A673 (cell line): ENCODE results near the gene SIK3. TPM values are rescaled to one million over a fixed set of nuclear protein-coding genes. Genes with fewer than 3 reads are reported as not detected.

Source experiments
- BruUV-seq: library from RNA; stranded (reverse); fragments of 400-500 nt; replicated peaks from 2 replicates; lab custom pipeline; 2021; lab: Mats Ljungman, UMichigan
- CTCF ChIA-PET: fragments of 300-600 bp; sonication (Branson Sonifier 250); formaldehyde crosslinking; loops from one replicate; lab custom pipeline; 2022; ENCODE audit warnings: antibody characterized with exemption; lab: Charles Lee
- POLR2A ChIA-PET: fragments of 300-600 bp; sonication (Branson Sonifier 250); formaldehyde crosslinking; loops from one replicate; lab custom pipeline; 2022; ENCODE audit warnings: antibody characterized with exemption; ENCODE audit not compliant: low non-redundant PET; lab: Charles Lee
- DNase-seq: peaks from one replicate; pipeline ENCODE4 v3.0.0-alpha.2; 2015; ENCODE audit warnings: low spot score
- H3K27ac ChIP-seq: fragments of 200-600 bp; sonication (generic); 2 replicates; pipeline ENCODE4 v1.5.1; 2016; ENCODE audit warnings: mixed run types, low read depth, mild to moderate bottlenecking, mixed read lengths, antibody characterized with exemption, low read length; ENCODE audit not compliant: poor library complexity, severe bottlenecking
- H3K27me3 ChIP-seq: fragments of 200-600 bp; sonication (generic); replicated peaks from 2 replicates; pipeline ENCODE4 v1.6.1; 2017; ENCODE audit warnings: mixed run types, low read depth, mild to moderate bottlenecking, mixed read lengths, antibody characterized with exemption, low read length; ENCODE audit not compliant: insufficient read depth, poor library complexity
- H3K36me3 ChIP-seq: fragments of 200-600 bp; sonication (generic); 2 replicates; pipeline ENCODE4 v1.6.1; 2016; ENCODE audit warnings: mixed run types, mild to moderate bottlenecking, mixed read lengths, antibody characterized with exemption, low read length; ENCODE audit not compliant: insufficient read depth, poor library complexity, severe bottlenecking
- H3K4me1 ChIP-seq: fragments of 200-600 bp; sonication (generic); 2 replicates; pipeline ENCODE4 v1.6.1; 2017; ENCODE audit warnings: mixed run types, mild to moderate bottlenecking, mixed read lengths, antibody characterized with exemption, low read length; ENCODE audit not compliant: insufficient read depth, poor library complexity, severe bottlenecking
- H3K4me3 ChIP-seq: fragments of 200-600 bp; sonication (generic); 2 replicates; pipeline ENCODE4 v1.5.1; 2016; ENCODE audit warnings: low read depth, mixed run types, mild to moderate bottlenecking, mixed read lengths, low read length; ENCODE audit not compliant: poor library complexity, severe bottlenecking
- H3K9me3 ChIP-seq: fragments of 200-600 bp; sonication (generic); 2 replicates; pipeline ENCODE4 v1.6.1; 2016; ENCODE audit warnings: mixed run types, low read depth, mild to moderate bottlenecking, mixed read lengths, antibody characterized with exemption, low read length; ENCODE audit not compliant: poor library complexity, severe bottlenecking
- EZH2 ChIP-seq: fragments of 200-600 bp; sonication (generic); IDR thresholded peaks from 2 replicates; pipeline ENCODE4 v1.6.1; 2017; ENCODE audit warnings: borderline replicate concordance, low read depth, mild to moderate bottlenecking, mixed read lengths, antibody characterized with exemption, low read length; ENCODE audit not compliant: poor library complexity, severe bottlenecking
- intact Hi-C: fragments of 100-400 bp; cut with micrococcal nuclease; formaldehyde crosslinking; loops from one replicate; pipeline ENCODE4 v1.10.0; 2022; ENCODE audit not compliant: unreplicated experiment
- total RNA-seq: library from RNA; stranded (reverse); gene quantifications from 2 replicates; pipeline ENCODE4 v1.2.3, GENCODE V29; 2021
- TF ChIP-seq, protein P1 (sequence below): fragments of 300-800, 200-600 bp; sonication (generic); conservative IDR thresholded peaks from 2 replicates; pipeline ENCODE4 v1.5.1; 2017; ENCODE audit warnings: low read depth, mild to moderate bottlenecking, antibody characterized with exemption, low read length, moderate library complexity, mixed read lengths

The SIK3 gene
- total RNA-seq, 1 experiment from 2014 or later = 81.7 TPM

DNA sequence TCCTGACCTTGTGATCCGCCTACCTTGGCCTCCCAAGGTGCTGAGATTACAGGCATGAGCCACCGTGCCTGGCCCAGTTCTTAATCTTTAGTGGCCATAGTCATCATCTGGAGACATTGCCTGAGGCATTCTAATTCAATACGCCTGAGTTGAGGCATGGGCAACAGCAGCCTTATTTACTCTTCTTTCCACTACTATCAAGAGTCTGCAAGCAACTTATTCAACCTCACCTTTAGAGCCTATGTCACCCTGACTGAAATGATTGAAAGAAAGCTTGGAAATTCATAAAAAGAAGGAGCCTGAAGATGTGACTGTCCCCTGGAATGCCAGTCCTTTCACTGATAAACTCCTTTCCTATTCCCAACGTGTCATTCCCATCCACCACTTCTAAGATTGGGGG lies 30.1 kb upstream of the SIK3 start:
- Histone ChIP-seq H3K36me3 (no peaks in the 10 kb centered on the region), H3K4me1 (no peaks in the 10 kb centered on the region), H3K4me3 (no peak overlapping the region), H3K27ac (no peak overlapping the region), H3K27me3 (no peaks in the 10 kb centered on the region), H3K9me3 (no peaks in the 10 kb centered on the region)
- DNase-seq = no peak
- BruUV-seq = no TSS peak
- ChIA-PET CTCF (no interaction called here), POLR2A (no interaction called here)
- TF ChIP-seq, protein P1, sequence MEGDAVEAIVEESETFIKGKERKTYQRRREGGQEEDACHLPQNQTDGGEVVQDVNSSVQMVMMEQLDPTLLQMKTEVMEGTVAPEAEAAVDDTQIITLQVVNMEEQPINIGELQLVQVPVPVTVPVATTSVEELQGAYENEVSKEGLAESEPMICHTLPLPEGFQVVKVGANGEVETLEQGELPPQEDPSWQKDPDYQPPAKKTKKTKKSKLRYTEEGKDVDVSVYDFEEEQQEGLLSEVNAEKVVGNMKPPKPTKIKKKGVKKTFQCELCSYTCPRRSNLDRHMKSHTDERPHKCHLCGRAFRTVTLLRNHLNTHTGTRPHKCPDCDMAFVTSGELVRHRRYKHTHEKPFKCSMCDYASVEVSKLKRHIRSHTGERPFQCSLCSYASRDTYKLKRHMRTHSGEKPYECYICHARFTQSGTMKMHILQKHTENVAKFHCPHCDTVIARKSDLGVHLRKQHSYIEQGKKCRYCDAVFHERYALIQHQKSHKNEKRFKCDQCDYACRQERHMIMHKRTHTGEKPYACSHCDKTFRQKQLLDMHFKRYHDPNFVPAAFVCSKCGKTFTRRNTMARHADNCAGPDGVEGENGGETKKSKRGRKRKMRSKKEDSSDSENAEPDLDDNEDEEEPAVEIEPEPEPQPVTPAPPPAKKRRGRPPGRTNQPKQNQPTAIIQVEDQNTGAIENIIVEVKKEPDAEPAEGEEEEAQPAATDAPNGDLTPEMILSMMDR = no peak
- no peak for TF ChIP-seq EZH2
- intact Hi-C loops = no loop called here

DNA sequence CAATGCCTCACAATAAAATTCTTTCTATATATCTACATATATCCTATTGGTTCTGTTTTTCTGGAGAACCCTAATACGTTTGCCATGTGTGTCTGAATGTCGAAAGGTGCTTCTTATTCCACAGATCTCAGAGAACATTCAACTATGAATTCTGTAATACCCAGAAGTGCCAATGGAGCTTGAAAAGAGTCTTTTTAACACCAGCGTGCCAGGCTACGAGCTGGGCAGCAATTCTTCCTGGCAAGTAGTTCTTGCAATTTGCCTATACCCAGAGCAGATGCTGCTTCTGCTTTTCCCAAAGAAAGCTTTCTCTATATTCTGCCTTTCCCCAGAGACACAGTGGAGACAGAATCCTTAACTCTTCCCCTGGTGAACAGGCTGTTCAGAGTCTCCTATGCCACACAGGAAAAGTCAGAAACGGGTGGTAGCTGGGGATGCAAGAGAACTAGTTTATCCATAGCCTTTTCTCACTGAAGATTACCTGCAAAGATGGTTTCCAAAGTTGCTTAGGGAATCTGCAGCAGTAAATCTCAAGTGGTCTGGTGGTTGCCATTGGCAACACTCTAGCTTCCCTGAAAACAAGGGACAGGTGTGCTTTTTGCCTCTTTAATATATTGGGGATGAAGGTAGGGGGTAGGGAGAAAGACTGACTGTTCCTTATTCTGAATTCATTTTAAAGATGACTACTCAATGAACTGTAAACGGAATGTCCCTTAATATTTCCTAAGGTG lies 29.1 kb upstream of the SIK3 start:
- intact Hi-C loops = no loop called here
- Histone ChIP-seq H3K36me3 (no peaks in the 10 kb centered on the region), H3K4me1 (no peaks in the 10 kb centered on the region), H3K9me3 (no peaks in the 10 kb centered on the region), H3K27me3 (no peaks in the 10 kb centered on the region), H3K27ac (no peak overlapping the region), H3K4me3 (no peak overlapping the region)
- no peak for DNase-seq
- ChIA-PET POLR2A (no interaction called here), CTCF (interaction anchor here (1.1 kb wide), 1 partner anchor 11 kb away, joined by 16 read pairs; no protein-coding TSS in a partner anchor)
- no TSS peak for BruUV-seq
- no peak for TF ChIP-seq EZH2
- TF ChIP-seq, protein P1 = no peak

- CTCF ChIA-PET = interaction anchor here (0.6 kb wide), 2 partner anchors 12 to 462 kb away, joined by 7 to 14 read pairs; no protein-coding TSS in a partner anchor
- TF ChIP-seq, protein P1 = no peak
- no peak for TF ChIP-seq EZH2
- DNase-seq = no peak
- no TSS peak for BruUV-seq
- H3K36me3 ChIP-seq = no peaks in the 10 kb centered on the region
- no peak overlapping the region for H3K27ac ChIP-seq
- intact Hi-C loops = no loop called here
- no peaks in the 10 kb centered on the region for H3K4me1 ChIP-seq
- POLR2A ChIA-PET = no interaction called here
- H3K4me3 ChIP-seq = no peak overlapping the region
- H3K27me3 ChIP-seq = no peaks in the 10 kb centered on the region
- no peaks in the 10 kb centered on the region for H3K9me3 ChIP-seq
Observed at GRCh38 chr11:117126223-117126965, 28.2 kb upstream of the SIK3 start.
